ENCODE measurements around the gene TMEM37. TPM values are rescaled to one million over a fixed set of nuclear protein-coding genes. Genes with fewer than 3 reads are reported as not detected.

The TMEM37 gene
- polyA plus RNA-seq, 4 donors = 6.4 to 65.3 (median 46.6) TPM

- no peak for DNase-seq (ENCODE audit: low read depth in 4 of 4, low spot score in 3 of 4)
These were observed 17.9 kb downstream of the TMEM37 start for GRCh38 chr2:119449521-119449920.

DNA sequence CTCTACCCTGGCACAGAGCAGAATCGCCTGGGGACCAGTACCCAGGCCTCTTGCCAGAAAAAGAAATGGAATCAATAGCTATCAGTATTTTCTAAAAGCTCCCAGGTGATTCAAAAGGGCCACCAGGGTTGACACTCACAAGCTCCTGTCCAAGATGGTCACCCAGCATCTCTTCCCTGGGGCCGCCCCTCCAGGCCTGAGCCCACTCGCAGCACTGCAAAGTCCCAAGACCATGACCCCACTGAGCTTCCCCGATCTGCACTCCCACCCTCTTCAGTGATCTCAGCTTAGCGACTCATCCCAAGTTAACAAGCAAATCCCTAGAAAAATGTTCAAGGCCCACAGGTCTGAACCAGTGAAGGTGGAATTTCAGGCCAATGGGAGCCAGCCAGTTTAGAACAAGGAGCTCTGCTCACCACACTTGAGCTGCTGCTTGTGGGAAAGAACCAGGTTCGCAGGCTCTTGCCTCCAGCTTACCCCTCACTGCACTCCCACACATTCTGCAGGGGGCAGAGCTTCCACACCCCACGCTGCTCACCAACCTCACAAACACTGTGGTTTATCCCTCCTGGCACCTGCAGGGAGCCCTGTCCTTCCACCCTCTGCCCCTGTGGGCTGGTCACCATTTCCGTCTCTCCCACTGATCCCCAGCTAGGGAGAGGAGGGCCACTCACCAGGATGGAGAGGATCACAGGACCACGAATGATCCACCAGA lies 19.8 kb downstream of the TMEM37 start:
- DNase-seq (ENCODE audit: low read depth in 4 of 4, low spot score in 3 of 4) = no peak

GRCh38 chr2:119453972-119454593 lies 22.4 kb downstream of the TMEM37 start:
- DNase-seq (ENCODE audit: low read depth in 4 of 4, low spot score in 3 of 4) = no peak

DNA sequence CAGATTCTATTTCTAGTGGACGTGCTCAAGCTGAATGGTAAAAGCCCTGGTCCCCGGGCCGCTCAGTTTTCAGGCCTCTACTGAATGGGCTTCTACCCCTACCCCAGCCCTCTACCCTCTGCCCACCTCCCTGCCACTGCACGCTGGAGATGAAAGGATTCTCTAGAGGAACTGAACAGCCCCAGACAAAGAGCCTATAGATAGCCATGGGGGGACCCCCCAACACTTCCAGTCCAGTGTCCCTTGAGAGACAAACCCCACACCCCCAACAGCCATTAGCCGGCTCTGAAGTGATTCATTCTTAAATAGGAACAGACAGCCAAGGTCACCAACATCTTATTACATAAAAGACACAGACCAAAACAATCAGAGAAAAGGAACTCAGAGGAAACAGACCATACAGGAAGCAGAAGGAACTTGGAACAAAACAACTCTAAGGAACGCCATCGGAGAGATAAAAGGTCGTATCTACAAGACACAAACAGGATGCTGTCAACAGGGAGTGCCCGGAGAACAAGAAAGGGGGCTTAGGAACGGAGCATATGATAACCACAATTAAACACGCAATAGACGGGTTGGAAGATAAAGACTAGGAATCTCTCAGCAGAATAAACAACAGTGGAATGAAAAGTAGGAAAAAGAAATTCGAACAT lies 23.5 kb downstream of the TMEM37 start:
- DNase-seq (ENCODE audit: low read depth in 4 of 4, low spot score in 3 of 4) = no peak

GRCh38 chr2:119460076-119460475 lies 28.4 kb downstream of the TMEM37 start:
- no peak for DNase-seq (ENCODE audit: low read depth in 4 of 4, low spot score in 3 of 4)

DNA sequence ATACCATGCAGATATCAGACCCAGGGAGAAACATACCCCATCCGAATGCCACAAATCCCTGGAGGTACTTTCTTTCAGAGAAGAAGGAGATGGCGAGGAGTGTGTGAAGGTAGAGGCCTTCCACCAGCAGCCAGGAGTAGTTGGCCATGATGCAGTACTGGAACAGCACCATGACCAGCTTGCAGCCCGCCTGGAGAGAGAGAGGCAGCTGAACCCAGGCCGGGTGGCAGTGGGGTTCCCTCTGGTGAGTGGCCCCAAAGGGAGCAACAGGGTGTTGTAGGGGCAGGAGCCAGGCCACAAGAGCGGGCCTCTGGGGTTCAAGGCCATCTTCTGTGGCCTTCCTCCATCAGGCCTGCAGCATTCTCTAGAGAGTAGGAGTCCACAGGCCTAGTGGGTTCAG lies 30.2 kb downstream of the TMEM37 start:
- no peak for DNase-seq (ENCODE audit: low read depth in 4 of 4, low spot score in 3 of 4)

- DNase-seq (ENCODE audit: low read depth in 4 of 4, low spot score in 3 of 4) = no peak
These were observed 30.9 kb downstream of the TMEM37 start for GRCh38 chr2:119462574-119462973.

DNA sequence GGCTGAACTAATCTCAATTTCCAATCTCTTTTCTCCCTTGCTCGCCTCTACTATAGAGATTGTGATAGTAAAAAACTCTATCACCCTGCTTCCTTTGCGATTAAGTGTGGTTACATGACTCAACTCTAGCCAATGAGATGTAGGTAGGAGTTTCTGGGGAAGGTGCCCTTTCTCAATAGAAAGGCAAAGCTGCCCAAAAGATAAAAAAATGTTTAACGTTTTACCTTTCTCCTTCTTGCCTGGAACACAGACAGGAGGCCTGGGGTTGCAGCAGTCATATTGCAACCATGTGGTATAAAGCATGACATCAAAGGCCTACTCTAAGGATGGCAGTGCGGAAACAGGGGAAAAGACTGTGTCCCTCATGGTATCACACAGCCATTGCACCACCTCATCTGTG lies 31.5 kb downstream of the TMEM37 start:
- no peak for DNase-seq (ENCODE audit: low read depth in 4 of 4, low spot score in 3 of 4)

DNA sequence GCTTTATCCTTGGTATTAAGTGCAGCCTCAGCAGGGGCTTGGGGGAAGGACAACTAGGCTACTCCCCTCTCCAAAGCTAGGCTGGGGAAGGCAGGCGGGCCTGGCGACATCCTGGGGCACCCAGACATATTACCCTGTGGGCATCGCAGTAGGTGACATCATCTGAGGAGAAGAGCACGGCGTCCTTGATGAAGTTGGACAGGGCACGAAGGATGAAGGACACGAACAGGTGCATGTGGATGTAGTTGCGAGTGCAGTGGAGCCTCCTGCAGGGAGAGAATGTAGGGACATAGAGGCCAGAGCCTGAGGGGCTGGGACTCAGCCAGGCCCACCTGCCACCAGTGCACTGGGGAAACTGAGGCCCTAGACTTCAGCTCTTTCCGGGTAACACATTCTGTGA lies 32.3 kb downstream of the TMEM37 start:
- DNase-seq (ENCODE audit: low read depth in 4 of 4, low spot score in 3 of 4) = no peak

DNA sequence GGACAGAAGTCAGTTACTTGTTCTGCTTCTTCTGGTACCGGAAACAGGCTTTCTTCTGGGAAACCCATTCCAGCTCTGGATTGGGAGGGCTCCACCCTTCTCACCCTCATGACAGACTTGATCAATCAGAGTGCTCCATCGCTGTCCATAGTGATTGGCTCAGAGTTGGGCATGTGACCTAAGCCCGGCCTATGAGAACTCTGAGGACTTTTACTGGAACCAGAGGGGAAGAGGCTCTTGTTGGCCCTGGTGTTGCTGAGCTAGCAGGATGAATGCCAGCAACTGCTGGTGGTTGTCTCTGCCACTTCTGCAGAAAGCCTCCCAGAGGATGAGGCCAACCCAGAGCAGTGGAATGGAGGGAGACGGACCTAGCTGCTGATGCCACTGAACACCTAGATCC lies 33.3 kb downstream of the TMEM37 start:
- DNase-seq (ENCODE audit: low read depth in 4 of 4, low spot score in 3 of 4) = no peak

GRCh38 chr2:119465687-119466086 lies 34.0 kb downstream of the TMEM37 start:
- DNase-seq (ENCODE audit: low read depth in 4 of 4, low spot score in 3 of 4) = no peak

DNA sequence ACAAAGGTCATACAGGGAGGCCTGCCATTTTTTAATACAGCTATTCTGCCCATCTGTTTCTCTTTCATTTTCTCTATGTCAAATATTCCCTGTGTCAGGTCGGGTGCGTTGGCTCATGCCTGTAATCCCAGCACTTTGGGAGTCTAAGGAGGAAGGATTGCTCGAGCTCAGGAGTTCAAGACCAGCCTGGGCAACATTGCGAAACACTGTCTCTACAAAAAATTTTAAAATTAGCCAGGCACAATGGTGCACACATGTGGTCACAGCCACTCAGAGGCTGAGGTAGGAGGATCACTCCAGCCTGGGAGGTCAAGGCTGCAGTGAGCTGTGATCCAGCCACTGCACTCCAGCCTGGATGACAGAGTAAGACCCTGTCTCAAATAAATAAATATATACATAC lies 34.7 kb downstream of the TMEM37 start:
- DNase-seq (ENCODE audit: low read depth in 4 of 4, low spot score in 3 of 4) = no peak

GRCh38 chr2:119468154-119468955 lies 36.7 kb downstream of the TMEM37 start:
- no peak for DNase-seq (ENCODE audit: low read depth in 4 of 4, low spot score in 3 of 4)

DNA sequence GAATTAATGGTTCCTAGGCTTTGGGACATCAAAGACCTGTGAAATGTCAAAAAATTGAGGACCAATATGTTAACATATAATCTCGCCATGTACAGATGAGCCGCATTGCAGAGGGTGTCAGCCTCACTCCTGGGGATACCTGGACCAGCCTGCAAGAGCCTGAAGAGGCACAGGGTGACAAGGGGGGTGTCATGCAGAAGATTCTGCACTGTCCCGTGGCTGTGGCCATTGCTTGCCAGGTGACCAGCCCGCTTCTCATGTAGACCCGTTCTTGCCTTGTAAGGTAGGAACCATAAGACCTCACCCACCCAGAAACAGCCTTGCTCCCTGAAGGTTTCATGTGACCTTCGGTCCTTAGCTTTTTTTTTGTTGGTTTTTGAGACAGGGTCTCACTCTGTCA lies 37.5 kb downstream of the TMEM37 start:
- DNase-seq (ENCODE audit: low read depth in 4 of 4, low spot score in 3 of 4) = no peak

DNA sequence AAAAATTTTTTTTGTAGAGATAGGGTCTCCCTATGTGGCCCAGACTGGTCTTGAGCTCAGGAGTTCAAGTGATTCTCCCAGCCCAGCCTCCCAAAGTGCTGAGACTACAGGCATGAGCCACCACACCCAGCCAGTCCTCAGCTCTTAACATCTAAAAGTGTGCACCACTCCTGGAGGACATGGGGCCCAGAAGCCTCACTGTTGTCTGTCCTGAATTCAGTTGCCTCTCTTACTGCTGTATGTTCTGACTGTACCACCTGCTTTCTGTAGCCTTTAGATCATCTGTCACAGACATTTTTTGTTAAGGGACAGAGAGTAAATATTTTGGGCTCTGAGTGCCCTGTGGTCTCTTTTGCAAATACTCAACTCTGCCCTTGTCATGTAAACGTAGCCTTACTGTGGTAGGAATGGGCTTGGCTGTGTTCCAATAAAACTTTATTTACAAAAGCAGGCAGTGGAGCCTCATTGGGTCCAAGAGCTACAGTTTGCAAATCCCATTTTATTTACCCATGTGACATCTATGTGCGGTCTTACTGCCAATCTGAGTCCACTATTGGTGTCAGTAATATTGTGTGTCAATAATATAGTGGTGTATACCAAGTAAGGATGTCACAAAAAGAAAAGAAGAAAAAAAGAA lies 38.1 kb downstream of the TMEM37 start:
- no peak for DNase-seq (ENCODE audit: low read depth in 4 of 4, low spot score in 3 of 4)

DNA sequence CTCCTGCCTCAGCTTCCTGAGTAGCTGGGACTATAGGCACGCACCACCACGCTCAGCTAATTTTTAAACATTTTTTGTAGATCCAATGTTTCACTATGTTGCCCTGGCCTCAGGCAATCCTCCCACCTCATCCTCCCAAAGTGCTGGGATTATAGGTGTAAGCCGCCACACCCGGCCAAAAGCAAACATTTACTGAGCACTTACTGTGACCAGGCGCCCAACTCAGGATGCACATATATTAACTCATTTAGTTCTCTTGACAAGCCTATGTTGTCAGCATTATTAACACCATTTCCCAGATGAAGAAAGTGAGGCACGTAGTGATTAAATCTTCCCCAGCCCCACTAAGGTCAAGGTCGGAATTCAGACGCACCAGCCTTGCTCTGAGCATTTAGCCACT lies 41.1 kb downstream of the TMEM37 start:
- no peak for DNase-seq (ENCODE audit: low read depth in 4 of 4, low spot score in 3 of 4)

DNA sequence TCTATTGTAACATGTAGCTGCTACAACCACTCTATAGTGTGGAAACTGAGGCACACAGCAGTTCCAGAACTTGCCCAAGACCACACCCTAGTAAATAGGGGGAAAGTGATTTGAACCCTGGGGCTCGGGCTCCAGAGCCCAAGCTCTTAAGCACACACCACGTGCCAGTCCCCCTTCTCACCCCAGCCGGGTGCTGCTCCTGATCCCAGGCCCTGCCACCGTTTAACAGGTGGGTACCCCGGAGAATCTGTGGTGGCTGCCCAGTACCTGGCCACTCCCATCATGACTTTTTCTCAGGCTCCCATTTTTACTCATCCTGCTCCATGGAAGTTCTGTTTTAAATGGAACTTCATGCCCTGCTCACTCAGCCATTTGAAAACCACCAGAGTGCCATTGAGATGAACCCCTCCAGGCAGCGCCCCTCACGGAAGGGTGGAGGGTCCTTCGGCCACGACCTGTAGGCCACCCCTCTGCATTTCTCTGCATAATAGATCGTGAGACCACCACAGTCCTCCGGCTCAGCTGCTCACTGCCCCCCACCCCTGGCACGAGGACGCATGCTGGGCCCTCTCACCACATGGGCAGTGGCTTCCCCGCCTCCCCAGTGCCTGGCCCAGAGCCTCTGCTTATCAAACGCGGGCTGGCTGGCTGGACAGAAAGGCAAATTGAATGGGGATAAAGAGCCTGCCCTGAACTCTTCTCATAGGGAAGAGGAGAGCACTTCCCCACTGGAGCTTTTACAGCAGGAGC lies 42.1 kb downstream of the TMEM37 start:
- DNase-seq (ENCODE audit: low read depth in 4 of 4, low spot score in 3 of 4) = no peak

- no peak for DNase-seq (ENCODE audit: low read depth in 4 of 4, low spot score in 3 of 4)
These were observed 42.9 kb downstream of the TMEM37 start for GRCh38 chr2:119474371-119475224.

- no peak for DNase-seq (ENCODE audit: low read depth in 4 of 4, low spot score in 3 of 4)
These were observed 43.7 kb downstream of the TMEM37 start for GRCh38 chr2:119475225-119475856.
